ENCODE measurements around the gene MORC3.
"Not testable (repeated sequence)": the region's sequence is repeated elsewhere in the genome, so short reads cannot be mapped to it uniquely, and the experiment has no call there.

DNA sequence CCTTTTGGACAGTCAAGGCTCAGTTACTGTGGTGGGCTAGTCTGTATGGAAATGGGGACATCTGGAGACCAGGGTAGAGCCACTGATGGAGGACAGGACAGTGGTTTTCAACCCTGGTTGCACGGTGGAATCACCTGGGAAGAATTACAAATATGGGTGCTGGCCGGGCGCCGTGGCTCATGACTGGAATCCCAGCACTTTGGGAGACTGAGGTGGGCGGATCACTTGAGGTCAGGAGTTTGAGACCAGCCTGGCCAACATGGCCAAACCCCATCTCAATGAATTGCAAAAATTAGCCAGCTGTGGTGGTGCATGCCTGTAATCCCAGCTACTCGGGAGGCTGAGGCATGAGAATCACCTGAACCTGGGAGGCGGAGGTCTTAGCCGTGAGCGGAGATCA lies 79.7 kb downstream of the MORC3 start:
- TF ChIP-seq SUZ12 (IDR thresholded peaks at IDR 0.05; ENCODE audit: extremely low read depth, insufficient read depth, insufficient read length); ZNF274 (IDR thresholded peaks at IDR 0.05; ENCODE audit: low read depth, low read length): not testable (repeated sequence)
